B cell (primary cell): ENCODE results near the gene MBNL2. TPM values are rescaled to one million over a fixed set of nuclear protein-coding genes. Genes with fewer than 3 reads are reported as not detected.

Experiments used
- ATAC-seq: fragments of 200-7000 bp; cut with Tn5 transposase; one replicate; pipeline ENCODE4 v1.10.0; 2021; ENCODE audit warnings: low read depth, mild to moderate bottlenecking, moderate number of reproducible peaks, moderate library complexity
- CTCF ChIA-PET: fragments of 350-600 bp; sonication (Branson Sonifier 250); formaldehyde crosslinking; loops from one replicate; lab custom pipeline; 2021; ENCODE audit warnings: antibody characterized with exemption, inconsistent platforms; lab: Charles Lee
- POLR2A ChIA-PET: fragments of 350-600 bp; sonication (Branson Sonifier 250); formaldehyde crosslinking; loops from one replicate; lab custom pipeline; 2021; ENCODE audit warnings: antibody characterized with exemption; lab: Charles Lee
- DNase-seq: peaks from one replicate; pipeline ENCODE4 v3.0.0; 2013
- H2AFZ ChIP-seq: 2 replicates; pipeline ENCODE4 v1.6.1; 2012; ENCODE audit warnings: mild to moderate bottlenecking, low read depth, low read length; ENCODE audit not compliant: insufficient read depth, poor library complexity, severe bottlenecking
- H3K27ac ChIP-seq, 2 donors: 1 replicate in 1 of 2; 2 replicates in 1 of 2; pipeline ENCODE4 v1.5.1; 2012 to 2013; ENCODE audit warnings: low read length in 2 of 2, mild to moderate bottlenecking in 2 of 2, moderate library complexity in 1 of 2
- H3K27me3 ChIP-seq, 4 experiments: fragments of 200-600 bp in 1 of 4; sonication (generic) in 1 of 4; replicated peaks in 1 of 4; 1 replicate in 2 of 4; 2 replicates in 2 of 4; pipeline versions ENCODE4 v1.6.1 to v1.7.0; 2013 to 2016; ENCODE audit warnings: low read length in 3 of 4, mild to moderate bottlenecking in 2 of 4, mixed read lengths in 1 of 4, moderate library complexity in 1 of 4; ENCODE audit not compliant: insufficient read depth in 4 of 4, control insufficient read depth in 3 of 4; ENCODE audit errors: control extremely low read depth in 1 of 4
- H3K36me3 ChIP-seq, 2 experiments: replicated peaks in 1 of 2; 1 replicate in 1 of 2; 2 replicates in 1 of 2; pipeline versions ENCODE4 v1.6.1 to v1.7.1; 2013; ENCODE audit warnings: low read length in 1 of 2; ENCODE audit not compliant: insufficient read depth in 2 of 2, control insufficient read depth in 1 of 2; ENCODE audit errors: control extremely low read depth in 1 of 2, extremely low read depth in 1 of 2
- H3K4me1 ChIP-seq, 2 donors: fragments of 200-600 bp in 1 of 2; sonication (generic) in 1 of 2; 1 replicate in 1 of 2; 2 replicates in 1 of 2; pipeline versions ENCODE4 v1.5.1 to v1.6.1; 2013 to 2017; ENCODE audit warnings: low read length in 2 of 2; ENCODE audit not compliant: control insufficient read depth in 2 of 2, insufficient read depth in 2 of 2
- H3K4me2 ChIP-seq: replicated peaks from 2 replicates; pipeline ENCODE3; 2012; ENCODE audit warnings: mild to moderate bottlenecking, low read depth, low read length; ENCODE audit not compliant: poor library complexity, severe bottlenecking
- H3K4me3 ChIP-seq, 5 experiments: fragments of 200-600 bp in 1 of 5; sonication (generic) in 1 of 5; 1 replicate in 3 of 5; 2 replicates in 2 of 5; pipeline versions ENCODE4 v1.5.1 to v1.7.0; 2011 to 2016; ENCODE audit warnings: low read length in 4 of 5, mild to moderate bottlenecking in 4 of 5, low read depth in 2 of 5, control low read depth in 1 of 5, moderate library complexity in 1 of 5; ENCODE audit not compliant: insufficient read depth in 1 of 5; ENCODE audit errors: control extremely low read depth in 1 of 5, extremely low read depth in 1 of 5
- H3K79me2 ChIP-seq: fragments of 200-600 bp; sonication (generic); one replicate; pipeline ENCODE4 v1.6.0; 2016; ENCODE audit warnings: low read length; ENCODE audit not compliant: control insufficient read depth, insufficient read depth
- H3K9ac ChIP-seq: fragments of 200-600 bp; sonication (generic); 2 replicates; pipeline ENCODE4 v1.6.1; 2017; ENCODE audit warnings: mild to moderate bottlenecking, low read length, moderate library complexity
- H3K9me3 ChIP-seq, 3 donors: one replicate each; pipeline versions ENCODE4 v1.6.1 to v1.7.1; 2013; ENCODE audit warnings: low read length in 2 of 3; ENCODE audit not compliant: control insufficient read depth in 2 of 3, insufficient read depth in 1 of 3; ENCODE audit errors: control extremely low read depth in 1 of 3
- H4K20me1 ChIP-seq: 2 replicates; pipeline ENCODE4 v1.6.0; 2012; ENCODE audit warnings: mild to moderate bottlenecking, low read length; ENCODE audit not compliant: insufficient read depth, control insufficient read depth, poor library complexity, severe bottlenecking
- H3K27ac Mint-ChIP-seq: one replicate; pipeline ENCODE4 v1.8.0; 2021; ENCODE audit warnings: mixed read lengths
- H3K27me3 Mint-ChIP-seq: one replicate; pipeline ENCODE4 v1.8.0; 2021; ENCODE audit warnings: mixed read lengths
- H3K4me1 Mint-ChIP-seq: one replicate; pipeline ENCODE4 v1.8.0; 2021; ENCODE audit warnings: mixed read lengths
- H3K4me3 Mint-ChIP-seq: one replicate; pipeline ENCODE4 v1.8.0; 2021; ENCODE audit warnings: mixed read lengths
- H3K9me3 Mint-ChIP-seq: one replicate; pipeline ENCODE4 v1.8.0; 2022; ENCODE audit warnings: mixed read lengths; ENCODE audit not compliant: insufficient read depth
- EZH2 ChIP-seq: IDR thresholded peaks from 2 replicates; pipeline ENCODE4 v1.6.1; 2012; ENCODE audit warnings: borderline replicate concordance, low read depth, mild to moderate bottlenecking, moderate library complexity, low read length; ENCODE audit not compliant: insufficient read depth, poor library complexity, severe bottlenecking
- WGBS: methylation state at CpG from one replicate; pipeline ENCODE4 v1.1.5; 2013; ENCODE audit warnings: missing lambda C conversion rate; ENCODE audit not compliant: insufficient coverage; 5-methylcytosine and 5-hydroxymethylcytosine counted together
- intact Hi-C: fragments of 100-400 bp; cut with micrococcal nuclease; formaldehyde crosslinking; loops from one replicate; pipeline ENCODE4 v1.10.0; 2022
- polyA plus RNA-seq: library from polyadenylated mRNA; depleted of rRNA; stranded (reverse); fragments of >200 nt; gene quantifications from 2 replicates; pipeline ENCODE4 v1.2.3, GENCODE V29; 2012
- total RNA-seq, 2 donors: library from RNA; stranded (reverse); fragments of 120-200 nt in 1 of 2; gene quantifications; 1 replicate in 1 of 2; 2 replicates in 1 of 2; pipeline versions ENCODE4 v1.2.3 to v1.2.4, GENCODE V29; 2013 to 2022
- TF ChIP-seq, protein P1 (sequence below): fragments of 200-600 bp; IDR thresholded peaks from one replicate; pipeline ENCODE4 v1.8.0; 2022; ENCODE audit warnings: antibody characterized with exemption, mild to moderate bottlenecking

The MBNL2 gene
- total and polyA plus RNA-seq, 2 donors (not counting 1 experiment from before 2014, with no cell fraction given), result 6.9 to 50.1 TPM

DNA sequence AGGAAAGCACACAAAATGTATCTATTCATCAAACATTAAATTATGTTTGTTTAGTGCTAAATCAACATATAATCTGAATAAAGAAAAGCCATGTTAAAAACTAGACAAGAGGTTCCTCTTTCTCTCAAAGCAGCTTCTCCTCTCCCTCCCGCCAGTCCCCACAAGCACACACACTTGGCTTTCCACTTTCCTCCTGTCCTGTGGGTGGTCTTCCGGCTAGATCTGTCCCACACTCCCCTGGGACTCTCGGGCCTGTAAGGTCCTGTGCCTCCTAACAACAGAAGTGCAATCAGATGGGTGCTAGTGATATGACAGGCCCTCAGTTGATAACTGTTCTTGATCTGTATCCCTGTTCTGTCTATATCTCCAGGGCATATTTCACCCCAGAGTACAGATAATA, 166.2 kb downstream of the MBNL2 start:
- Histone ChIP-seq H3K4me2 (no peak overlapping the region), H3K9me3 (no peaks in the 10 kb centered on the region), H3K9ac (no peak overlapping the region), H2AFZ (no peak overlapping the region), H3K27me3 (no peaks in the 10 kb centered on the region), H4K20me1 (no peaks in the 10 kb centered on the region), H3K27ac (no peak overlapping the region), H3K36me3 (peaks cover 0 to 22% of the 10 kb centered on the region in 2 experiments), H3K79me2 (no peaks in the 10 kb centered on the region), H3K4me1 (peaks cover 15 to 16% of the 10 kb centered on the region in 2 donors), H3K4me3 (no peak overlapping the region)
- ChIA-PET POLR2A (no interaction called here), CTCF (interaction anchor here (1.5 kb wide), 1 partner anchor 29 kb away, joined by 5 read pairs; no protein-coding TSS in a partner anchor)
- H3K27ac Mint-ChIP-seq, result no peak overlapping the region
- ATAC-seq, result no peak
- intact Hi-C loops, result no loop called here
- no peaks in the 10 kb centered on the region for H3K9me3 Mint-ChIP-seq
- H3K4me3 Mint-ChIP-seq, result no peak overlapping the region
- no peak for DNase-seq
- H3K27me3 Mint-ChIP-seq, result no peaks in the 10 kb centered on the region
- peaks cover 37% of the 10 kb centered on the region for H3K4me1 Mint-ChIP-seq
- WGBS, result 0% methylated on average over 2 of the region's 3 CpGs
- TF ChIP-seq EZH2, result no peak
- TF ChIP-seq, protein P1, sequence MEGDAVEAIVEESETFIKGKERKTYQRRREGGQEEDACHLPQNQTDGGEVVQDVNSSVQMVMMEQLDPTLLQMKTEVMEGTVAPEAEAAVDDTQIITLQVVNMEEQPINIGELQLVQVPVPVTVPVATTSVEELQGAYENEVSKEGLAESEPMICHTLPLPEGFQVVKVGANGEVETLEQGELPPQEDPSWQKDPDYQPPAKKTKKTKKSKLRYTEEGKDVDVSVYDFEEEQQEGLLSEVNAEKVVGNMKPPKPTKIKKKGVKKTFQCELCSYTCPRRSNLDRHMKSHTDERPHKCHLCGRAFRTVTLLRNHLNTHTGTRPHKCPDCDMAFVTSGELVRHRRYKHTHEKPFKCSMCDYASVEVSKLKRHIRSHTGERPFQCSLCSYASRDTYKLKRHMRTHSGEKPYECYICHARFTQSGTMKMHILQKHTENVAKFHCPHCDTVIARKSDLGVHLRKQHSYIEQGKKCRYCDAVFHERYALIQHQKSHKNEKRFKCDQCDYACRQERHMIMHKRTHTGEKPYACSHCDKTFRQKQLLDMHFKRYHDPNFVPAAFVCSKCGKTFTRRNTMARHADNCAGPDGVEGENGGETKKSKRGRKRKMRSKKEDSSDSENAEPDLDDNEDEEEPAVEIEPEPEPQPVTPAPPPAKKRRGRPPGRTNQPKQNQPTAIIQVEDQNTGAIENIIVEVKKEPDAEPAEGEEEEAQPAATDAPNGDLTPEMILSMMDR, result no peak

DNA sequence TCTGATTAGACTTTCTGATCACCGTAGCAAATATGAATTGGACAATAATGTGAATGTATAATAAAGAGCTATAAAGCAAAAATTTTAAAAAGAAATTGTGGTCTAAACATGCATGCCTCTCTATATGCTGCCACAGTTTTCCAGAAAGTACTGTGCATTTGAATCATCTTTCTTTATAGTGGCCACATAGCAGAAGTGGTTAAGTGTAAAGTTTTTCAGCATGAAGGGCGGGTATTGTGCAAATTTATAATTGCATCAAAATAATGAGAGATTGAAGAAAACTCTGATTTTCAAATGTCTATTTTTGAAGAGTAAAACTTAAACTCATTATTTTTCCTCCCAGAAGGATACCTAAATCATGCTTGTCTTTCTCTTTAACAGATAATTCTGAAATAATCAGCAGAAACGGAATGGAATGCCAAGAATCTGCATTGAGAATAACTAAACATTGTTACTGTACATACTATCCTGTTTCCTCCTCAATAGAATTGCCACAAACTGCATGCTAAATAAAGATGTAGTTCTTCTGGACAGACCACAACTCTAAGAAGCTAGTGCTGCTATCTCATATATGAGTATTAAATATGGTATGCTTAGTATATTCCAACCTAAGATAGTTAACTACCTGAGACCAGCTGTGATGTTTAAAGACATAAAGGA, 168.9 kb downstream of the MBNL2 start:
- Histone ChIP-seq H3K9ac (no peak overlapping the region), H3K4me2 (no peak overlapping the region), H3K9me3 (no peaks in the 10 kb centered on the region), H3K36me3 (peaks cover 0 to 17% of the 10 kb centered on the region in 2 experiments), H3K79me2 (no peaks in the 10 kb centered on the region), H3K27me3 (no peaks in the 10 kb centered on the region), H3K4me1 (peaks cover 12 to 16% of the 10 kb centered on the region in 2 donors), H2AFZ (no peak overlapping the region), H3K27ac (no peak overlapping the region), H3K4me3 (no peak overlapping the region), H4K20me1 (no peaks in the 10 kb centered on the region)
- H3K27ac Mint-ChIP-seq, result no peak overlapping the region
- TF ChIP-seq EZH2, result no peak
- TF ChIP-seq, protein P1, result no peak
- no CpG with 5 or more reads among the region's 3 CpGs for WGBS
- ATAC-seq, result no peak
- no peaks in the 10 kb centered on the region for H3K9me3 Mint-ChIP-seq
- DNase-seq, result no peak
- peaks cover 23% of the 10 kb centered on the region for H3K4me1 Mint-ChIP-seq
- ChIA-PET POLR2A (no interaction called here), CTCF (interaction anchor here (1.2 kb wide), 1 partner anchor 35 kb away, joined by 3 read pairs; no protein-coding TSS in a partner anchor)
- intact Hi-C loops, result no loop called here
- no peak overlapping the region for H3K4me3 Mint-ChIP-seq
- no peaks in the 10 kb centered on the region for H3K27me3 Mint-ChIP-seq
